Activated CD4-positive, CD25-positive, alpha-beta regulatory T cell treated with anti-CD3 and anti-CD28 coated beads, Interleukin-2, amount 50 U/mL, for 24 hours (primary cell): Measurements from ENCODE around the gene ARHGAP10.

Experiments used
- ATAC-seq, 2 donors: fragments of 150-1000 bp; cut with Tn5 transposase; one replicate each; pipeline ENCODE4 v1.10.0; 2021; ENCODE audit warnings: mild to moderate bottlenecking in 1 of 2, moderate library complexity in 1 of 2

The ARHGAP10 gene

DNA sequence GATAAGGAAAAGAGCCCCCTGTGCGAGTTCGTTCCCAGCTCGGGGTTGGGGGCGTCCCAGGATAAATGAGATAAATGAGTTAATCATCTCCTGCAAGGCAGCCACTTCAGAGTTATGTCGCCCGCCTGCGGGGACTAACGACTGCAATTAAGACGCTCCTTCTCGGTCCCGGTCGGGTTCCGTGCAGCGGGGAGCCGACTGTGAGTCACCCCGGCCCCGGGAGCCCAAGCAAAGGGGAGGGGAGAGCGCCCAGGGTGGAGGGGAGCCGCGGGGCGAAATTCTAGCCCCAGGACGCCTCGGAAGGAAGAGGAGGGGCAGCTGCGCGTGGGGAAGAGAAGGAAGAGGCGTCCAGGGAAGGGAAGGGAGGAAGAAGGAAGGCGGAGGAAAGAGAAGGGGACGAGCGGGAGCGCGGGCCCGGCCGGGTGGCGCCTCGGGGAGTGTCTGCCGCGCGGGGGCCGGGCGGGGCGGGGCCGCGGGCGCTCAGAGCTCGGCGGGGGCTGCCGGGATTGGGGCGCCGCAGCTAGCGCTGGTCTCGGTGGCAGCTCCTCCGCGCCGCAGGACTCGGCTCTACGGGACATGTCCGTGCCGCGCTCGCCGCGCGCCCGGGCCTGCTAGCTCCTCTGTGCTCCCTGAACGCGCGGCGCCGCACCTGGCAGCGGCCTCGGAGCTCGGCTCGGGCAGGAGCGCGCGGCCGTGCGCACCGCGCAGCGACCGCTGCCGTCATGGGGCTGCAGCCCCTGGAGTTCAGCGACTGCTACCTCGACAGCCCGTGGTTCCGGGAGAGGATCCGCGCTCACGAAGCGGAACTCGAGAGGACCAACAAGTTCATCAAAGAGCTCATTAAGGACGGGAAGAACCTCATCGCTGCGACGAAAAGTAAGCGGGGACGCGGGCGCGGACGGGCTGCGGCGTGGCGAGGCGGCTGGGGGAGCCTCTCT is at the start of gene ARHGAP10:
TSS of gene ARHGAP10 (plus strand) at position 509 of the 938 bp plus-strand sequence. CDS start at position 723, 214 bp downstream.
- peak; percentile 72 to 81 for ATAC-seq

DNA sequence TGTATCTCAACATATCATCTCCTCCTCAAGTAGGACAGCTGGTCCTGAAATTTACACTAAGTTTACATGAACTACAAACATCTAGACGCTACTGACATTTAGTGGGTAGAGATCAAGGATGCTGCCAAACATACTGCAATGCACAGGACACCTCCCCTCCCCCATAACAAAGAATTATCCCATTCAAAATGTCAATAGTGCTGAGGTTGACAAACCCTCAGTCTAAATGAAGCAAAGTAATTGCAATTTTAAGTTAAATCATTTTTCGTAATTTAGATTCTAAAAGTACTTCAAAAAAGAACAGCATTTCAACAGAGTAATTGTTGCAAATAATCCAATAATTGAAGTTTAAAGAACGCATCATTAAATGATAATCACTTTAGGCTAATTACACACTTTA is 49.1 kb upstream of the ARHGAP10 start:
- no peak for ATAC-seq

GRCh38 chr4:147683188-147683591 is 48.7 kb upstream of the ARHGAP10 start:
- ATAC-seq = no peak

DNA sequence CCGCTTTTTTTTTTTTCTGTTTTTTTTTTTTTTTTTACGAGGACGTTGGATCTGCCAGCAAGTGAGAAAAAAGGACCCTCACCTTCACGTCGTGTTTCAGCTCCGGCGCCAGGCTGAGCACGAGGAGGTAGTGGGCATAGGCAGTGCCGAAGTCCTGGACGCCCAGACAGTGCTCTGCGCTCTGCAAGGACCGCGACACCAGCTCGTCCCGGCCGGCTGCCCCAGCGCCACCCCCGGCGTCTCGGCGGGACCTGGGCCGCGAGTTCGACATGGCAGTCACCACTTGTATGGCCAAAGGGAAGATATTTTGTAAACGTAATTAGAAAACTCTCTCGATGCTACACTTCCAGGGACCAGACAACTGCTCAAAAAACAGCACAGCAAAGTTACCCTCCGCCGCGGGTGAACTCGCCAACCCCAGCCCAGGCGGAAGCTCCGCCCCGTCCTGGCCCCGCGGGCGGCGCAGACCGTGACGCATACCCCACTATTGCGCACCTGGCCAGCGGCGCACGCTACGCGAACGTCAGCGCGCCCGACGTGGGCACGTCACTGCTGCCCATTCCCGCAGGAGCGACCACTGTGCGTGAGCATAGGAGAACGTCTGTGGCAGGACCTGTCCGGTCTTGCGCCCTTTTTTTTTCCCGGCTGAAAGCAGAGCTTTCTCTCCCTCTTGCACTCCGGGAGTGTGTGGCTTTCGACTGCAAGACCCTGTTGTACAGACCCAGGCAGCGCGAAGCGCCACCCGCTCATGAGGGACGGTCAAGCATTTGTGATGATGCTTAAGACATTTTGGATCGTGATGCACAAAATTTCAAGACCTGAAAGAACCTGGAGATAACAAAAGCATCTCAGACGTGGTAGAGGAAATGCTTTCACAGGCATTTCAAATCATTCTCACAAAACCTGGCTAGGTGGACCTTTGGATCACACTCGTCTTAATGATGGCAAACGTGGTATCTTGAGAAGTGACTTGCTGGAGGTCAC is 47.9 kb upstream of the ARHGAP10 start, which contains the start of gene PRMT9:
TSS of gene PRMT9 (minus strand) at position 447 of the 984 bp plus-strand sequence. CDS start at position 271, 176 bp downstream.
- ATAC-seq = peak; percentile 100

DNA sequence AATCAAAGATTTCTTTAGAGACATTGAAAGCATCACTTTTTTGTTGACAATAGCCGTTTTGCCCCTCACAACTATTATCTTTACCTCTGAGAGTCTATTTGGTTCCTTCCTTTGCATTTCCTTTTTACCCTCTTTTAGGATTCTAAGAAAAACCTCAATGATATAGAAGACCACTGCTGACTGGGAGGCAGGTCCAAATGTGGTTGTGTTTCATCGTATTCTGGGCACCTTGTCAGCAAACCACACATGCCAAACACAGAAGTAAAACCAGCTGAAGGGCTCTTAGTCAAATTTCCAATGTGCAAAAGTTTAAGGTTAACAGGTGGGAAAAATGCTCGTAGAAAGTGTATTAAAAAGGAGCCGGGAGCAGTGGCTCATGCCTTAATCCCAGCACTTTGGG is 42.8 kb upstream of the ARHGAP10 start:
- ATAC-seq = peak in 1 of 2 donors; percentile 22

DNA sequence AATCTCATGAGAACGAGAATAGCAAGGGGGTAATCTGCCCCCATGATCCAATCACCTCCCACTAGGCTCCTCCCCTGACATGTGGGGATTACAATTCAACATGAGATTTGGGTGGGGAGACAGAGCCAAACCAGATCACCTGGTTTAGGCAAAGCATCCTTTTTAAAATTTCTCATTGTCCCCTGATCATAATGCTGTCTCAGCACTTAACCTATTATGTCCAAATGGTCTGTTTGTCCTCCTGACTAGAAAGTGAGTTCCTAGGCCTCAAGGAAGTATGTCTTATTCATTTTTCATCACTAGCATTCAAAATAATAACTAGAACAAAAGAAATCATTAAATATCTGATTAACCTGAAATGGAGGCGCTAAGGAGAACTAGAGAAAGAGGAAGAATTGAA is 40.1 kb upstream of the ARHGAP10 start:
- ATAC-seq = no peak

DNA sequence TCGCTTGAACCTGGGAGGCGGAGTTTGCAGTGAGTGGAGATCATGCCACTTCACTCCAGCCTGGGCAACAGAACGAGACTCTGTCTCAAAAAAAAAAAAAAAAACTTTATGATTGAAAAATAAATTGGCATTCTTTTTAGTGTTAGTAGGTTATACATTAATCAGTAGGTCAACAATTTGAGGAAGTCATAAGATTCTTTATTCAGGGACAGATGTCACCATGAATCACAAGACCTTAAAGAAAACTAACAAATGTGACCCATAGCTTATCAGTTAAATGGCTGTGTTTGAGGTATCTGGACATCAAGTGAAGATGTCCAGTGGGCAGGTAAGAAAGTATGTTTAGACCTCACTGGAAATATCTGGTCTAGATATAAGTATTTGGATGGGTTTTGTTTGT is 38.7 kb upstream of the ARHGAP10 start:
- ATAC-seq = no peak

DNA sequence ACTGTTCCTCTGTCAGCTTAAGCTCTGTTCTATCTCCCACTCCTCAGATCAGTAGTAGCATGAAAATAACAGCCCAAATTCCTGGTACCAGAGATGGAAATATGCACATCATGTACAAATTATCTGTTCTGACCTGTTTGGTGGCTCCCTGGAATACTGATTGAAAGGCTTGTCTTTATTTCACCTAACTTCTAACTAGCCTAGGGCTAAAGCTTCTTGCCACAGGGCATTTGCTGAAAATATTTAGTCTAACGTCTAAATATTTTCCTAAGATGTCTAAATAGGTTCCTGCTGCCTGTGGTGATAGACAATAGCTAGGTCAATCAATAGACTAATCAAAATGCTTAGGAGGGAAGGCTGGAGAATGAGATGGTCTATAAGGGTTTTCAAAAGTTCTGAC is 35.0 kb upstream of the ARHGAP10 start:
- ATAC-seq = no peak

DNA sequence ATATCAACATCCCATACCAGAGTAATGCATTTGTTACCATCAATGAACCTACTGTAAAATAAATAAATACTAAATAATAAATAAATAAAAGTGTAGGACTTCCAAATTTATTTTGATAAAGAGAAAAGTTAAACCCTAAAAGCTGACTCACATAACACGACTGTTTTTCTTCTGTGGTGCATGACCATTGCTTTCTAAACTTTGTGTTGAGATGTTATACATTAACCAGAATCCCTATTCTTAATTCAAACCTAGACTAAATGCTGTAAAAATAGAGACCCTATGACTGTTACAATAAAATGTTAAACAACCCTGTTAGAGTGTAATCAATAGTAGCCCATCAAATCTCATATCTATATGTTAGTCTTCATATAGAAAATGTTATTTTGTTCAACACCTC is 27.0 kb upstream of the ARHGAP10 start:
- no peak for ATAC-seq

DNA sequence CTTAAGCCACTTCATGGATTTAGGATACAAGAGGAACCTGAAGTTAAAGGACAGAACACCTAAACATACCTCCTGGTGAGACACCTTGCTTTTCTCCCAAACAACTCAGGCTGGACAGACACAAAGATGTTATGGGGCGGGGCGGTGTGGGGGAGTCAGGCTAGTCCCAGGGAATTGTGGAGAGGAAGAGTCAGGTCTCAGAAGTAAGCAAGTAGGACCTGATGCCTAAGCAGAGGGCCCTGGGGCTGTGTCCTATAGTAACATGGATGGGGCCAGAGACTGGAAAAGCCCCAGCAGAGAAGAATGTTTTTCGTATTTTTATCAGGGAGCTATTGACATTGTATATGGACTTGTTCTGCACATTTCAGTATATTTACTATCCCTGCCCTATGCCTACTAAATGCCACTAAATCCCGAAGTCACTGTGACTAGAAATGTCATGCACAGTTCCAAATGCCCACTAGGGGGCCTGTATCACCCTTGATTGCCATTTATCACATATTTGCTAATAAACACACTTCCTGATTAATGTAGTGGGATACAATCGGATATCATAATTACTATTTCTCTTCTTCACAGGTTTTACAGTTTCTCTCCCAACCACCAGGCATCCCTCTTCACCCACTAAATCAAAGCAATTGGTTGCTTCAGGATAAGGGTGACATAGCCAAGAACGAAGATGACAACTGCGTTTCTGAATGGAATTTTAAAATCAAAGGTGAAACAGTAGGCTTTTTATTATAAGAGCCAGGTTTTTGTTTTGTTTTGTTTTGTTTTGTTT is 23.8 kb upstream of the ARHGAP10 start:
- no peak for ATAC-seq

- ATAC-seq = no peak
These were observed 21.9 kb upstream of the ARHGAP10 start for GRCh38 chr4:147709999-147710398.

DNA sequence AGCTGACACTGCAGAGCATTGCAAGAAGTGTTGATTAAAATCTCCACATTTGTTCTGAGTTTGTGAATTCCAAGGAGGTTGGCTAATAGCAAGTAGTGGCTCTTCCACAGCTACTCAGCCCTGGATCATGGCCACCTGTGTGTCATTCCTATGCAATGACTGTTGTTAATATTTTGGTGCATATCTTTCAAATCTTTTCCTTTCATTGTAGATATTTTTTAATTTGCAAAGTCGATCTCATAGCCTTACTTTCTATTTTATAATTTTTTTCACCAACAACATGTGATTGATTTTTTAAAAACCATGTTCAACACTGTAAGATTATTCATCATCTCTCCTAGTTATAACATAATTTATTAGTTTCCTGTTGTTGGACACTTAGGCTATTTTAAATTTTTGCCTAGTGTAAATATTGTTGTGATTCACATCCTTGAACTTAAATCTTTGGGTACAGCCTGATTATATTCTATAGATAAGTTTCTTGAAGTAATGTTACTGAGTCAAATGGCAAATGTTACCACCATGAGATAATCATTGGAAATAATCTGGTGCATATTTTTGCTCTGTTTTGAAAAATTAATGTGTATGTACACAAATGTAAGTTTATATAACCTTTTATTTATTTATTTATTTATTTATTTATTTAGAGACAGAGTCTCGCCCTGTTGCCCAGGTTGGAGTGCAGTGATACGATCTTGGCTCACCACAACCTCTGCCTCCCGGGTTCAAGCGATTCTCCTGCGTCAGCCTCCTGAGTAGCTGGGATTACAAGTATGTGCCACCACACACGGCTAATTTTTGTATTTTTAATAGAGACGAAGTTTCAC is 17.1 kb upstream of the ARHGAP10 start:
- ATAC-seq = no peak

DNA sequence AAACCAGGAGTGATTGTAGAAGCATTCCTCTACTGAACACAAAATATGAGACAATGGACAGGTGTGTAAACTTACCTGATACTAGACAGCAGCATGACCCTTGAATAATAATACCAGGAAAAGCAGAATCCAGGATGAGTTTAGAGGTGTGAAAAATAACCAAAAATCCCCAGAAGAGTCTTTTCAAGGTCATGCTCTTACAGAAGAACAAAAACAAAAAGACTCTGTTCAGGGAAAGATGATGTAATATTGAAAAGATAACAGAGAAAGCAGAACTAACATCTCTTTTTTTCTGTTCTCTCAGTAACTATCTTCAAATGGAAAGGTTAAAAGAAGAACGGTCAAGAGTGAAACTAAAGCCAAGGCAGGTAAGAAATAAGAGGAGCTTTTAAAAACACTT is 14.0 kb upstream of the ARHGAP10 start:
- ATAC-seq = no peak

DNA sequence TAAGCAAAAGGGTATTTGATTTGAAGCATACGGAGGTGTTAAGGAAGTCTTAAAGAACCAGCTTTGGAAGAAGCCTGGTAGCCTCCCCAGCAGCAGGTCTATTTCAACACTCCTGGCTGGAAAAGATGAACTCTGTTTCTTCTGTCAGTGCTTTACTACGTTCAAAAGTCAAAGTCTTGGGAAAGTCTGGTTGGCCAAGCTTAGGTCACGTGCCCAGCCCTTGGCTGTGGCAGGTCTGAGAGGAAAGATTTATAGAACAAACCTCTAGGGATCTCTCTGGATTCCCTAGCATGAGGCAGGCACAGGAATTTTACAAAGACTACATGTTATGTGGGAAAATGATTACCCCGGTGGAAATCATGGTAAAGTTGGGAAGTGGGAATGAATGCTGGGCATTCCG is 8.6 kb upstream of the ARHGAP10 start:
- no peak for ATAC-seq

DNA sequence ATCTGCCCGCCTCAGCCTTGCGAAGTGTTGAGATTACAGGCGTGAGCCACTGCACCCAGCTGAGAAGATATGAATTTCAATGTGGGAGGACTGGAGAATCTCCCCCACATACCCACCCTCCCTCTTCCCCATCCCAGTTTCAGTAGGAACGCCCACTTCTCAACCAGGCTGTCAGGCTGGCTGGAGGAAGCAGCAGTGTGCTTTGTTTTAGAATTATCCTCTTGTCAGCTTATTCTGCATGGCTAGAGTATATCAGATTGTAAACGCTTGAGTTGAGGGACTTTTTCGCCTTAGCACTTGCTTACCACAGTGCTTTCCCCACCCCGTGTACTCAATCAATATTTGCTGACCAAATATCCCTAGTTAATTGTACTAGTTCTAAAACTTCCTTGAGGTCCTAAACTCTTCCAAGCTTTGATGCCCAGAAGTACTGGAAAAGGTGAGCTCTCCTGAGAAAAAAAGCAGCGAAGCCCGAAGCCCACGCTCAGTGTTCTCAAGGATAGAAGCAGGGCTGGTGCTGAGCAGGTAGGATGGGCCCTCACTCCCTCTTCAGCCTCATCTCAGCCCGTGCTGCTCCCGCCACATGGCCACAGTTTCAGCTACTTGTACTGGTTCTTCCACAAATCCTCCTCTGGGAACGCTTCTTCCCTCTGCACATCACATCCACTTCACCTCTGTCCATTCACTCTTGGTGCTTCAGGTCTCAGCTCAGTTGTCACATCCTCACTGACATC is 7.3 kb upstream of the ARHGAP10 start:
- ATAC-seq = no peak

DNA sequence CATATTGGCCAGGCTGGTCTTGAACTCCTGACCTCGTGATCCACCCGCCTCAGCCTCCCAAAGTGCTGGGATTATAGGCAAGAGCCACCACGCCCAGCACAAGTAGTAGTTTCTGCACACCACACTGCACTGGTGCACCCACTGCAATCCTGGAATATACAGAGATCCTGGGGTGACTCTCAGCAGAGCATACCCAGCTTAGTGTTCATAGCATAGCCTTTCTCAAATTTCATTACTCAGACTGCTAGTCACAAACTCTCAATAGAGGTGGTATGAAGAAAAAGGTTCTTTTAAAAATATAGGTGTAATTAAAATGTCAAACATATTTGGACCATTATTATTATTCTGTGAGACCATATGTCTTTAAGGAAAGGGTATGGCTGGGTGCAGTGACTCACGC is 6.2 kb upstream of the ARHGAP10 start:
- ATAC-seq = no peak

DNA sequence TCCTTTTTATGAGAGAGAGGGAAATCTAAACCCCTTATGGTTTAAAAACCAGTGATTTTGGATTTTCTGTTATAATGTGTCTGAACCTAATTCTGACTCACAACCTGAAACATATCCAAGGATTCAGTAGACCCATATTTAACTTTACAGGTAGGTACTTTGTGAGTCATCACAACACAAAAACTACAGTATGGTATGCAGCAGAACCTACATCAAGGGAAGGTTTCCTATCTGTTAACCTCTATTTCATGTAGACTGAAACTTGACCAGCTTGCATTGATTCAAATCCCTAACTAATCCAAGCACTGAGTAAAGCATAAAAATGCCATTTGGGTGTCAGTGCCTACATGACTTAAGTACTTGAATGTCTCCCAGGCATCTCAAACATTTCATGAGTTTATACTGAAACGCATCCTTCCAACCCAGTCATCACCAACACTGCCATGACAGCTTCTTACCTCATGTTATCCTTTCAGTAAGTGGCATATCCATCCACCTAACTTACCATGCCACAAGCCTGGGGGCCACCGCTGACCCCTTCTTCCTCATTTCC is 4.3 kb upstream of the ARHGAP10 start:
- ATAC-seq = no peak

- no peak for ATAC-seq
These were observed 1.6 kb upstream of the ARHGAP10 start for GRCh38 chr4:147730333-147730732.

GRCh38 chr4:147732518-147733235 is 789 bp downstream of the ARHGAP10 start:
- ATAC-seq = peak in 1 of 2 donors; percentile 14
